Inflammatory macrophage (primary cell): ENCODE results near the gene PRRT1B.

Experiments
- DNase-seq, 2 donors: peaks; one replicate each; pipeline ENCODE4 v3.0.0-alpha.2; 2020 to 2022

The PRRT1B gene

DNA sequence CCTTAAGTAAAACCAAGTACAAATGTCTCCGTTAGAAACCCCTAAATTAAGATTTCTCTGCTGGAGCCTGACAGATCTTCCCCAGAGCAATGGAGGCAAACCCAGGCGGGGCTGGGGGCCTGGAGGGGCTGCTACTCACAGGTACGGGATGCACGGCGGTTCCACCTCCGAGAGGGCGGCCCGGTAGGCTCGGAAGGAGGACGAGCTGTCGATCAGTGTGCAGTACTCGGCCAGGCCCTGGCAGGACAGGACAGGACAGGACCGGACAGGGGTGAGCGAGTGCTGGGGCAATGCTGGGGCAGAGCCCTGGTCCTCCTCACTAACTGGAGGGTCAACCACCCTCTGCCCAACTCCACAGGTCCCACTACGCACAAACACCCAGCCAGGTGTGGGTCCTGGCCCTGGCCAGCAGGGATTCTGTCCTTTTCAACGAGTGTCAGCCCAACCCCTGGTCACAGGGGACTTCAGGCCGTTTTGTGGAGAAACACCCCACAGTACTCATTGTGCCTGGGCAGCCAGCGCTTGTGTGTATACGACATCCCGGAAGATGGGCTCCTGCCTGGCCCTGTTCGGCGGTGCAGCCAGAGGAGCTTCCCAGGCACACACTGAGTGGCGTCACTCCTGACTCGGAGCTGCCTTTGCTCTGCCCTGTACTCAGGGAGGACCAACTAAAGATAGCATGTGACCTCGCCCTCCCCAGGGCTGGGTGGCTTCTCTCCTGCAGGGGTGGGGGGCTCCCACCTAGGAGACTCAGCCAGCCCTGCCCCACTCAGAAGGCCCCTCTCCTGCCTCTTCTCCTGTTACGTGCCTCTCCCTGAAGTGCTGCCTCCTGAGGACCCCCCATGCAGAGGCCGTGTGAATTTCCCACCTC, 37.4 kb downstream of the PRRT1B start:
- DNase-seq: no peak

DNA sequence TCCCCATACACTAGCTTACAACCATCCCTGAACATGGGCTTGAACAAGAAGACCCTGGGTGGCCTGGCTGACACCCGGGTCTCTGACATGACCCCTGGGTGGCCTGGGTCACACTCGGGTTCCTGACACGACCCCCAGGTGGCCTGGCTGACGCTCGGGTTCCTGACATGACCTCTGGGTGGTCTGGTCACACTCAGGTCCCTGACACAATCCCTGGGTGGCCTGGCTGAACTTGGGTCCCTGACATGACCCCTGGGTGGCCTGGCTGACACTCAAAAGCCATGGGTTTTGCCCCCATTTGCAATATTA, 38.0 kb downstream of the PRRT1B start:
- no peak for DNase-seq

DNA sequence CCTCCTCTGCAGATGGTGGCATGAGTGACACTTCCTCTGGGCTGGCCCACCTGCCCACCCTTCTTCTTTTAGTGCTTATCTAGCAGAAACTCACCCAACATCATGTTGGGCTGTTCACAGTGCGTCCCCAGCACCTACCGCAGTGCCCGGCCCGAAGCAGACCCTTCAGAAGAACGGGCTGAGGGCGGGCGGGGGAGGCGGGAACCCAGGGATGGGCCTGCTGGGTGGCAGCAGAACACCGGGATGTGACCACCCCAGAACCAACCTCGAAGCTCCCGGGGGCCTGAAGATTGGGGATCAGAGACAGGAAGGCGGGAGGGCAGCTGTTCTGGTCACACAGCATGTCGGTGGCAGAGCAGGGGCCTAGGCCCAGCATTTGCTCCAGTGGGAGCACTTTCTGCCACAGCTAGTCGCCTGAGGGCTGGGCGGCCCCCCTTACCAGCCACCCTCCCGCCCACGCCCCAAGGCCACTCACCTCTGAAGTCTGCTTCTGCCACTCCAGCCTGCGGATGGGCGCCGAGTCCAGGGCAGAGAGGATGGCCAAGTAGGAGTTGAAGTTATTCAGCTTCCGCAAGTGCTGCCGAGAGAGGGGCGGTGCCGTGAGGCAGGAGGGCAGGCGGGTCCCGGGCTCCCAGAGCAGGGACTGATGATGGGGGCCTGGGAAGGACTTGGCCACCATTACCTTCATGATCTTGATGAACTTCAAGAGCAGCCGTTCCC, 38.7 kb downstream of the PRRT1B start:
- no peak for DNase-seq

DNA sequence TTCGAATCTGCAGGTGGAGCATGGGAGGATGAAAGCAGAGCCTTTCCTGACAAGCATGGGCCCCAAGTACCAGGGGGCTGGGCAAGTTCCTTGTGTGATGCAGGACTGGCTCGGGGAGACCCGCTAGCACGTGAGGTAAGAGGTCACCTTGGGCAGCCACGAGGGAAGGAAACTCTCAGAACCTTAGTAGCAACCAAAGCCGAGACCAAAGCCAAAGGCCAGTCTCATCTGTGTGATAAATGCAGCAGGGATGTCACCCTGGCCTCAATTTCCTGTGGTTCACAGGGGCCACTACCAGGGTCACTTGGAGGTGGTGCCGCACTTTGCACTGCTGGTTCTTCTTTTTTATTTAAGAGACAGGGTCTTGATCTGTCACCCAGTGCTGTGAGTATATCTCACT, 39.5 kb downstream of the PRRT1B start:
- no peak for DNase-seq

DNA sequence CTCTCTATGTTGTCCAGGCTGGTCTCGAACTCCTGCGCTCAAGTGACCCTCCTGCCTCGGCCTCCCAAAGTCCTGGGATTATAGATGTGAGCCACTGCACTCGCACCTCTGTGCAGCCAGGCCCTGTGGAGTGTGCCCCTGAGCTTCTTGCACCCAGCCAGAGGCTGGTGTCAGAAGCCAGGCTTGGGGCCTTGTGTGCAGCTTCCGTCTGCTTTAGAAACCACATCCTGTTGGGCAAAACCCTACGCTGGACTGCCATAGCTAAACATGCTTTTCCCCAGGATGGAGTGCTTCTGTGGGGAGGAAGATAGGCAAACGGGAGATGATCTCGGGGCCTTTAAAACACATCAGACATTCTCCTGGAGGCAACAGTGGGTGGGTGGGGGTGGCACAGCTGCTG, 40.1 kb downstream of the PRRT1B start:
- DNase-seq: peak; percentile 81 to 82

DNA sequence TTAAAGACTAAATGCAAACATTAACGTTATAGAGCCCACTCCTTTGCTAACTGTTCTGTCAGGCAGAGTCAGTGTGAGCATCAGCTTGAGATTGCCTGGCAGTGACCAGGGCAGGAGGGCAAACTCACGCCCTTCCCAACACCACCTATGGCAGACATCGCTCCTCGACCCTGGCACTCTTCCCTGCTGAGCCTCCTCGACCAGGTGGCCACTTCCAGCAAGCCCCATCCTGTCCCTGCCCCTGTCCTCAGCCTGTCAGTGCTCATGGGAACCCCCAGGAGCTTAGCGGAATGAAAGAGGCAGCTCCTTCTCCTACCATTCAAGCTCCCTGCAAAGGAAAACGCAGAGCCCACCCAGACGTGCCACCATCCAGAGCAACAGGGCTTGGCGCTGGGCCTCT, 42.0 kb downstream of the PRRT1B start:
- no peak for DNase-seq

DNA sequence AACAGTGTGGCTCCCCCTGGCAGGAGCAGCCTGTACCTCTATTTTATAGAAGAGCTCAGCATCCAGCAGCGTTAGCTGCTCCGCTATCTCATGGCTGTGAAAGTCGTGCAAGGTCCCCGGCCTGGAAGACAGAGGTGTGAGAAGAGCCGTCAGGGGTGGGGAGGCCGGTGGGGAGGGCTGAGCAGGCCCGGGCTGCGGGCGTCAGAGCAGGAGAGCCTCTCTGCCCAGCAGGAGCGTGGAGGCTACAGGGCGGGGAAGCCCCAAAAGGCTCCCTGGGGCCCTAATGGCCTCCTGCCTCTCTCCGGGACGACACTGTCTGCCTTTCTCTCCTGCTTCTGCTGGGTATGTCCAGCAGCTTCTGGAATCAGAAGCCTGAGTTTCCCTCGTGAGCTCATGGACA, 42.6 kb downstream of the PRRT1B start:
- DNase-seq: no peak

DNA sequence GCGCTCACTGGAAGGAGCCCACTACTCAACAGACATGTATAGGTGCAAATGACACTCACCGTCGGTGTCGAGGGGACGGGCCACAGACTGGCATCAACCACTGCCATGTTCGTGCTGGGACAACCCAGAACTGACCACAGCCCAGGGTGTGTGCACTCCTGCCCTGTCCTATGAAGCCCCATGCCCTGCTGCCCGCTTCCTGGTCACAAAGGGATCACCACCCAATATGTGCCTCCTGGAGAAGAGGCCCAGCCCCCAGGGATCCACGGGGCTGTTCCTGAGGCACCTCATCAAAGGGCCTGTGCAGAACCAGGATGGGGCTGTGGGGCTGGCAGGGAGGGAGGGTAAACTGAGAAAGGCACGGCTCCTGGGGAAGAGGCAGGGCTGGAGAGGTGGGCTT, 43.1 kb downstream of the PRRT1B start:
- DNase-seq: no peak

DNA sequence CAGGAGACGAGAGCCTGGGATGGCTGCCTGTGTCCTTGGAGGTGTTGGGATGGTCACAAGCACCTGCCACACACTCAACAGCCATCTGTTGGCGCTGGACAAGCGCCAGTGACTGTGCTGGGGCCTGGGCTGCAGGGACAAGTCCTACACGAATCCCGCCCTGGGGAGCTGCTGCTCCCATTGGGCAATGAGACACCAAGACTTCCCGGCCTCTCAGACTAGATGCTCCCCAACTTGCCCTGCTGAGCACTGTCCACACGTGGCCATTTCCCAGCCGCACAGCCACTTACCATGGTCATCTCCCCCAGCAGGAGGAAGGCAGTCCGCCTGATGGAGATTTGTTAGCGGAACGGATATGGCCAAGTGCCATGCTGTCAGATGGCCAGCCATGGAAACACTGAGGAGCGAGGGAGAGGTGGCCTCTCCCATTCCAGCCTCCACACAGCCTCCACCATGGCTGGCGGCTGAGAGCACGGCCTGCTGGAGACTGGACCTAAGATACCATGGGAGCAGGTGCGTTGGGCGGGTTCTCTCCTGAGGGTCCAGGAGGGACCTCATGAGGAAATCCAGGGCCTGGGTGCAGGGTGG, 43.9 kb downstream of the PRRT1B start:
- no peak for DNase-seq

DNA sequence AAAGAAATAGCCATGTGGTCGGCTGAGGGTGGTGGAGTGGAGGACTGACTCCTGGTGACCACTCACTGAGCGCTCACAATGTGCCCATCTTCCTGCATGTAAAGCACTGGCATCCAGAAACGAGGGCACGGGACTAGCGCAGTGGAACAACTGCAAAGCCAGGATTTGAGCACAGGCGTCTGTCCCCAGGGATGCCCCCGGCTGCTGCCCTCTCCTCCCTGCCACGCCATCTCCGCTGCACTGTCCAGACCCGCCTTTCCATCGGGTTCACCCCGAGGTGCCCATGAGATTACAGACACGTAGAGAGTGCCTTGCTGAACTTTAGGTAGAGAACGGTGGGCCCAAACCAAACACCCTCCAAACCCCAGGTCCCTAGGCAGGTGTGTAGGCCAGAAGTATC, 44.7 kb downstream of the PRRT1B start:
- DNase-seq: no peak

DNA sequence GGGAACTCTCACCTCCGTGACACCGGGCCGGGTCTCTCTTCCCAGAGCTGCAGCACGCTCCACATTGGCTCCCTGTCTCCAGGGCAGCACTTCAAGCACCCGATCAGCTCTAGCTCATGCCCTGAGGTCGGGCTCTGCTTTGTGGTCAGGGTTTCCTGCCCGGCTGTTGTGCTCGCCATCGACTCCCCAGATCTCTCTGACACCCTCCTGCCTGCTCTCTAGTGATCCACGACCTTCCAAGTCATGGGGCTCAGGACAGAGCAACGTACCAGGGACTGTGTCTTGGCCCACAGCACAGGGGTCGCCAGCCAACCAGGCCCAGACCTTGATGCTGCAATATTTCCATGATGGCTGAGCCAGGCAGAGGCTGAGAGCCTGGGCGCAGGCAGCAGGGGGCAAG, 45.1 kb downstream of the PRRT1B start:
- no peak for DNase-seq

DNA sequence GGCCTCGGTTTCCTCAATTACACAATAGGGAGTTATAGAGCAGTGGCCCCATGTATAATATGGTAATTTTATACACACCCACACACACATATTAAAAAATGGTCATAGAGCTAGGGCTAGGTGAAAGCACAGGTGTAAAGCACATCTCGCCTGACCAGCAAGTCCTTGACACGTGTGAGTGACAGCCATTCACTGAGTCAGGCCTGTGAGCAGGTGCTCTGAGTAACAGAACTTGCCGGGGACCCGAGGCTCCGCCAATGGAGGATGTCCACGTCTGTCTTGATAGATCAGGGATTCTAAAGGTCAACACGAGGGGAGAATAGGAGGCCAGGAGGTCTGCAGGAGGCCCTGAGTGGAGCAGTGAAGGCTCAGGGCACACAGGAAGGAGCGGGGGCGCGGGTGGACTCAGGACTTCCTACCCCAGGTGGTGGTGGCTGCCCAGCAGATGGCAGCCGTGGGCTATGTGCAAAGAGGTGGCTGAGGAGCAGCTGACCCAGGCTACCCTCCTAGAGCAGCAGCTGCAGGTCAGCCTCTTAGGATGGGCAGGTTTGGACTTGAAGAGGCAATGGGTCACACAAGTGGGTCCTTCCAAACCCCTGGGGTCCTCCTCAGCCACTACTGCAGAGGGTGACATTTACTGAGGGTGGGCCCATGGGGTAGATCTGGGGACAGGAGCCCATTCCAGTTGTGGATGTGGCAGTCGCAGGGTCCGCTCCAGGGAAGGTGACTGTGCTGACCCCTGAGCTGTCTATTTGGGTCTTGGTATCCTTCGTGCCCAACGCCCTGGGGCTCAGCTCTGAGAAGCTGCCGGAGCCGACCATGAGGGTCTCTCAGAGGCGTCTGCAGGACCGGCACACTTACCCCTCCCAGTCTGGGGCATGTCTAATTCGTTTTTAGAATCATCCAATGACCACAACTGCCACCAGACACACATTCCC, 45.9 kb downstream of the PRRT1B start:
- DNase-seq: peak; percentile 76 to 81

DNA sequence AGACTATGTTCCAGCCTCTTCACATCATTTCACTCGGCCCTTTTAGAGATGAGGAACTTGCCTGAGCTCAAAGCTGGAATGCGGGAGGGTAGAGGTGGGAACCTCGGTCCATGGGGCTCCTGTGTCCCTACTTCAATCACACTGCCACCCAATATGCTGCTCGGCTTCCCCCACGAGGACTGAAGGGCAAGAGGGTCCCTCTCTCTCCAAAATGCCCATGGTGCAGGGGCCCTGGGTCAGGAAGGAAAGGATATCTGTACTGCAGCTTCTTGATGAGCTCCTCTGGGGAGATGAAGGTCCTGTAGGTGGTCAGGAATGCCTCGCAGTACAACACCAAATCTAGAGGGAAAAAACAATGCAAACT, 46.5 kb downstream of the PRRT1B start:
- DNase-seq: no peak

DNA sequence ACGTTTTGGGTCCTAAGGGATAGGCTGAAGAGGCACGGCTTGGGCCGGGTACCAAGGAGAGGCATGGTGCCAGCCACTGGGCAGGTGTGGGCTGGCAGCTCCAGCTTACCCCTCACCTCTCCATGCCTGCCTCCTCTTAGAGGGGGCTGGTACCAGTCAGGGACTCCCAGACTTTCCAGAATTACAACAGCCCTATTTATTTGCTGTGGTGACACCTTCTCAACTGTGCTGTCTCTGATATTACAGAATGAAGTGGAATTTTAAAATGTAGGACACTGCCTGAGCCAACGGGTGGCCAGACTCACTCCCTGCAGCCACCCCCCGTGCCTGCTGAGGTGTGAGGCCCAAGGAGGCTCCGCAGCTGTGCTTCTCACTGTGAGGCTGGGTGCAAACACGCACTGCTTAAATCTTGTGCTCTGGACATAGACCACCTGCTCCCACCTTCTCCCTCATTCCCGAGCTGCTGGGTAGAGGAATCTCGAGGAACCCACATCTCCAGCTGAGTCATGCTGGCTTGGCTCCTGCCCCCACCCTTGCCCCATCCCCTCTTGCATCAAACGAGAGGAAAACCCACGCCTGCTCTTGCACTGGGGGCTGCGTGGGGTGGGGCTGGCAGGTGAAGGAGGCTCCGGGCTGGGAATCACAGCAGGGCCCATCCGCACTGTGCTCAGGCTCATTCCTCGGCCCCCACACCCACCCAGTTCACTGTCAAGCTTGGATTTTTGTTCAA, 47.9 kb downstream of the PRRT1B start:
- peak in 1 of 2 donors; percentile 72 for DNase-seq

DNA sequence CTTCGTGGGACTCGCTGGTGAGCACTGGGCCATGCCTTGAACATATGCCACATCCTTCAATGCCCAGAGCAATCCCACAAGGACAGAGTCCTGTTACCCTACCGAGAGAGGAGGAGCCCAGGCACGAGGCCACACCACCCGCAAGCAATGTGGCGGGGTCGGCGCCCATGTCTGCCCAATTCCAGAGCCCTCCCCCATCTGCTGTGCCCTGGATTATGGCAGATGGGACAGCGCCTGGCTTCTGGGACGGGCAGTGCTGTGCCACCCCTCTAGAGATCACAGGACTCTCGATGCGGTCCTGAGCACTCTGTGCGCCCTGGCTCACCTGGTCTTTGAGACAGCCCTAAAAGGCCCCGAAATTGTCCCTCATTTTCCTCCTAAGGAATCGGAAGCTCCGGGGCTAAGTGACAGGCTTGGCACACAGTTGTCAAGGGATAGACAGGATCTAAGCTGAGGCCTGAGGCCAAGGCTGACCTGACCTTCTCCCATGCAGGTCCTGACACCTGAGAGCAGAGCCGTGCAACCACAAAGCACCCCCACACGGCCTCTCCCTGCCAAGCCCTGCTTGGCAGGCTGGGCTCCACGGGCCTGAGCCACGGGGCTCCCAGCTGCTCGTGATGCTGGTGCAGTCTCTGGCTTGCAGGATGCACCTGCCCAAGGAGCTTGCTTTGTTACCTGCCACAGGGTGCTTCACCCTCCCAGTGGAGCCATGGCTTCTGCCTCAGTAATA, 48.8 kb downstream of the PRRT1B start:
- DNase-seq: no peak

DNA sequence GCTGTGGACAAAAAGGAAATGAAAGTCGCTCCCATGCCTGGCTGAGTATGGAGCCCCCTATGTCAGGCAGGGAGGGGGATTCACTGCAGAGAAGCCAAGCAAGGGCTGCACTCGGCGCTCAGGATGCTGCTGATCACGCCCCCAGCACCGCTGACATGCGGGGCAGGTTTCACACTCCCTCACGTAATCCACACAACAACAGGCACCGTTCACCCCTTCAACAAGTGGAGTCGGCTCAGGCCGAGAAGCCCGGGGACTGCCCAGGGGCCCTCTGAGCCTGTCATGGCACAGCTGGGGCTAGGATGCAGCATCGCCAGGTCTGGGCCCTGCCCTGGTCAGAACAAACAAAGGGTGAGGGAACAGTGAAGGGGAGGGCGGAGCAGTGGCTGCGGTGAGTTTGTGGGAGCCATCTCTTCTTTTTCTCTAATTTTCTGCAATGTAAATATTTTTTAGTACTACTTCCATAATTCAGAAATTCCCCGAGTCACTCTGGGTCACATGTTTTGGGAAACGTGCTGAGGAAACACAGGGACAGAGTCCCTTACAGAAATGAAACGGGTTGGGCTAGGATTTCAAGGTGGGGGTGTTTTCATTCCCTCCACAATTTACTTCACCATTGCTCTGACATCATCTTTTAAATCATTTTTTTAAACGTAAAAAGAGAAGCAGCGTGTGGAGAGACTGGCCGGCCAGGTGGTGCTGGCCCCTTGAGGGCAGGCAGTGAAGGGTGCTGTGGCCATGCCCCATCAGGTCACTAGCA, 49.8 kb downstream of the PRRT1B start:
- peak; percentile 50 to 71 for DNase-seq

DNA sequence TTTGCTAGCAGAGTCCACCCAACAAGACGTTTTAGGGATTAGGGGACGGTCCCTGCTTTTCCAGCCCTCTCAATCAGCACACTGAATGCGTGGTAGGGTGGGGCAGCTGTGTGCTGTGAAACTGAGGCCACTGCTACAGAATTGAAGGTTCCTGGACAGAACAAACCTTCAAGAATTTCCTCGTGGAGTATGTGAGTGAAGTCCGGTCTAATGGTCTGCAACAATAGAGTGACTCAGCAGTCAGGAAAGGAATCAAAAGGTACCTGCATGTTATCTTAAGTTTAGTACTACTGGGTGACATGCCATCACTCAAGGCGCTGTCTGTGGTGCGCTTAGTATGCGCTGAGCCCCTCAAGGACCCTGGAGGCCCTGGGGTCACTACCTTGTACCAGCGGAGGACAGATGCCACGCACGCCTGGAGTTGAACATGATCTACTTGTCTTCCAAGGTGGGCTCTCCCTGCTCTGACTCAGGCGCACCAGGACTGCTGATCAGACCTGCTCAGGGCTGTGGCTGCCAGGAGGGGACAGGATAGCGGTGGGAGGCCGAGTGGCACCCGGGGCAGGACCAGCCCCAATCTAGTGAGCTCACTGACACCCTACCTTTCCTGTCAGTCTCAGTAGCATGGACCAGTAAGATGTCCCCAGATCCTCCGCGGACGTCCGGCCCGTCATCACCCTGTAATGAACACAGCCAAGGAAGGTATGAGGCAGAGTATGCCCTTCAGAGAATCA, 50.5 kb downstream of the PRRT1B start:
- DNase-seq: no peak

DNA sequence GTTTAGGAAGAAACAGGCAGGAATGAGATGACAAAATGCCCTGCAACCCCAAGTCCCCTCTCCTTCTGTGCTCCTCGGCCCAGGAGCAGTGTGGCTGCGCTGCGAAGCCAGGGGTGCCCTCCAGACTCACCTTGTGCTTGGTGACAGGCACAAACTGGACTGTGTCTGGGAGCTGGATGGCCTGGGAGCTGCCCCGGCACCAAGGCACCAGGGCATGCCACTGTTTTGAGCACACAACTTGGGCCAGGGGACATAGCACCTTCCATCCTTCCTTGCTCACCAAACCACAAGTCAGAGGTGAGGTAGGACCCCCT, 51.1 kb downstream of the PRRT1B start:
- no peak for DNase-seq

DNA sequence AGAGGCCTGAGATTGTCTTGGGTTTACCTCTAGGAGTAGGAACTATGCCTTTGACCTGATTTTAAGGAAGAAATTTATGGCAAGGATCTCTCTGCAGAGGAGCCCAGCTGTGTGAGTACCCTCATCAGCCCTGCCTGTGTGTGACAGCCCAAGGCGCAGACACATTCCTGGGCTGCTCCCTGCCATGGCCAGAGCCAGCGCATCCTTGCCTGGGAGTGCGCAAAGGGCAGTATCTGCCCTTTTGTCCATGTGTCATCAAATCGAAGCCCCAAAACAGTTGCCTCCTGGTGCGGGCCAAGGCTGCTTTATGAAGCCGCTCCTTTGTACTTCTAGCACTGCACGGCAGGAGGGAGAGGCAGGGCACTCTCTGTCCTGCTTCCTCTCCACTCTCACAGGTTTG, 51.9 kb downstream of the PRRT1B start:
- no peak for DNase-seq

DNA sequence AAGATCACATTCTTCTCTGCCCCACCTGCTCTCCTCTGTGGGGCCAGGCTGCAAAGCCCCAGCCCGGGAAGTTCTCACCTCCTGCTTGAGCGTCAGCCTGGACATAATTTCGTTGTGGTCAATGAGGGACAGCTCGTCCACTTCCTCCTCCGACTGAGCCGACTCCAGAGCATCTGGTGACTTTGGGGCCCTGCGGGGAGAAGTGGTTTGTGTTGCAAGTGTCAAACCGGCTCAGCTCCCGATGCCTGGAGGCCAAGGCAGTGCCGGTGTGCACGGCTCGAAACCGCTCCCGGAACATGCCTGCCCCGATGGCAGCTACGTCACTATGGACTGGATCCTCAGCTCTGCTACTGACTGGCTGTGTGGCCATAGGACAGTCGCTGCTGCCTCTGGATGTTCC, 52.8 kb downstream of the PRRT1B start:
- peak; percentile 95 to 97 for DNase-seq
